GM12865 (cell line): ENCODE results near the gene CACNA1C.

ENCODE experiments used
- DNase-seq: peaks from one replicate; pipeline ENCODE4 v3.0.0; 2010; ENCODE audit warnings: low read depth
- H3K4me3 ChIP-seq: 2 replicates; pipeline ENCODE4 v1.5.1; 2011; ENCODE audit warnings: mild to moderate bottlenecking, low read depth, low read length, control low read depth
- TF ChIP-seq, protein P1 (sequence below): IDR thresholded peaks from 2 replicates; pipeline ENCODE4 v1.5.1; 2011; ENCODE audit warnings: low read length, control low read depth, low read depth, inconsistent platforms; ENCODE audit not compliant: insufficient read depth; ENCODE audit errors: missing control alignments

Gene CACNA1C

GRCh38 chr12:2110849-2111566, 58.2 kb downstream of the CACNA1C start:
- H3K4me3 ChIP-seq: no peak overlapping the region
- TF ChIP-seq, protein P1, sequence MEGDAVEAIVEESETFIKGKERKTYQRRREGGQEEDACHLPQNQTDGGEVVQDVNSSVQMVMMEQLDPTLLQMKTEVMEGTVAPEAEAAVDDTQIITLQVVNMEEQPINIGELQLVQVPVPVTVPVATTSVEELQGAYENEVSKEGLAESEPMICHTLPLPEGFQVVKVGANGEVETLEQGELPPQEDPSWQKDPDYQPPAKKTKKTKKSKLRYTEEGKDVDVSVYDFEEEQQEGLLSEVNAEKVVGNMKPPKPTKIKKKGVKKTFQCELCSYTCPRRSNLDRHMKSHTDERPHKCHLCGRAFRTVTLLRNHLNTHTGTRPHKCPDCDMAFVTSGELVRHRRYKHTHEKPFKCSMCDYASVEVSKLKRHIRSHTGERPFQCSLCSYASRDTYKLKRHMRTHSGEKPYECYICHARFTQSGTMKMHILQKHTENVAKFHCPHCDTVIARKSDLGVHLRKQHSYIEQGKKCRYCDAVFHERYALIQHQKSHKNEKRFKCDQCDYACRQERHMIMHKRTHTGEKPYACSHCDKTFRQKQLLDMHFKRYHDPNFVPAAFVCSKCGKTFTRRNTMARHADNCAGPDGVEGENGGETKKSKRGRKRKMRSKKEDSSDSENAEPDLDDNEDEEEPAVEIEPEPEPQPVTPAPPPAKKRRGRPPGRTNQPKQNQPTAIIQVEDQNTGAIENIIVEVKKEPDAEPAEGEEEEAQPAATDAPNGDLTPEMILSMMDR: no peak

DNA sequence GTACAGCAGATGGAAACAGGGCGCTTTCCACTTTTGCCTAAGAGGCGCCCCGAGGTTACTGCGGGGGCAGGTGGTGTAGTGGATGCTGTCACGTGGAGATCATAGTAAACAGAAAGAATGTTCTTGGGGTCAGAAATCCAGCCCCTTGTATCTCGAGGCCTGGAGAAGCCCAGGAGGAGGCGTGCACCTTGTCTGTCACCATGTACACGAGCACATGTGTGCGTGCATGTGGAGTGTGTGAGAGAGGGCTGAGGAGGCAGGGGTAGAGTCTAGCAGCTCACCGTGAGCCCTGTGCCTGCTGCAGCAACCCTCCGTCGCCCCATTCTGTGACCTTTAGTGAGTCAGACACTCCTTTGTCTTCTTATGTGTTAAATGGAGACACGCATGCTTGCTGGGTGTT, 59.0 kb downstream of the CACNA1C start:
- no peak overlapping the region for H3K4me3 ChIP-seq
- TF ChIP-seq, protein P1: no peak
- no peak for DNase-seq

More at GRCh38 chr12:2110849-2111566, 58.2 kb downstream of the CACNA1C start:
- DNase-seq: no peak

GRCh38 chr12:2112401-2112800, 59.6 kb downstream of the CACNA1C start:
- TF ChIP-seq, protein P1: no peak
- no peak overlapping the region for H3K4me3 ChIP-seq
- no peak for DNase-seq

DNA sequence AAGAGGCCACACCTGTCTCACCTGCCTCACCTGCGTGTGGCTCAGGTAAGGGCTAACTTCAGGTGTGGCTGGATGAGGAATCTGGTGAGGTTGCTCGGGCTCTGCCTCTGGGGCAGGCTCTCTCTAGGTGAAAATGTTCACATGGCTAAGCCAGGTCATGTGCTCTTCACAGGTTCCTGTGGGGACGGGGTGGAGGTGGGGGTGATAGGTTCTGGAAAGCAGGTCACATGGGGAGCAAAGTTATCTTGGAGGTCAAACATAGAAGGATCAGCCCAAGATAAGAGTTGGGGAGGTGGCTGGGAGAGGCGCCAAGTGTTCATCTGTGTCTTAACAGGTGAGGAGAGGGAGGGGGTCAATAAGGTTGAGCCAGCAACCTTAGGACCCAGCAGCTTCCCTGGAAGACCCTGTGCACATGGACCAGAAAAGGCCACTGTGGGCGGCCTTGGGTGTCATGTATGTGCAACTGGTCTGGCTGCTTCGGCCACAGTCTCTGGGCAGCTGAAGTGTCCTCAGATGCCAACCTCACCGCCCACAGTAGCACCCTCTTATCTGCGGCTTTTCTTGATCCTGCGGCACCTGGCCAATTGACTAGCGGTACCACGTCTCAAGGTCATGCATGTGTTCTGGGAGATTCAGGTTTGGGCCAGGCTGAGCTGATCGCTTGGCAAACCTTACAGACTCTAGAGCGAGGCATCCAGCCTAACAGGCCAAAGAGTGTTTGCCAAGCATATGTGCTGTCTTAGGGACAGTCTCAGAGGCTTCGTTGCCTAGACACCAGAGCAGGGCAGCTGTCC, 60.5 kb downstream of the CACNA1C start:
- DNase-seq: no peak
- no peak overlapping the region for H3K4me3 ChIP-seq
- TF ChIP-seq, protein P1: no peak

DNA sequence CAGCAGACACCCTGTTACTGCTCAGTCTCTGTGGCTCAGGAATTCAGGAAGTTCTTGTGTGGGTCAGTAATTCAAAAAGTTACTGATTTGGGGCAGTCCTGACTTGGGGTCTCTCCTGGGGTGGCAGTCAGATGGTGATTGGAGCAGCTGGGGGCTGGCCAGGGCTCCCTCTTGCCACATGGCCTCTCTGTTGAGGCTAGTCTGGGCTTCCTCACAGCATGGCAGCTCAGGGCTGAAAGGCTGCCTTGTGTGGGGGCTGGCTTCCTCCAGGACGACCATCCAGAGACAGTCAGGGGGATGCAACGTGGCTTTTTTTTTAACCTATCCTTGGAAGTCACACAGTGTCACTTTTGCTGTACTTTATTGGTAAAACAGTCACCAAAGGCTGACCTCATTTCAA, 61.3 kb downstream of the CACNA1C start:
- no peak for DNase-seq
- H3K4me3 ChIP-seq: no peak overlapping the region
- TF ChIP-seq, protein P1: no peak

GRCh38 chr12:2115101-2115845, 62.5 kb downstream of the CACNA1C start:
- H3K4me3 ChIP-seq: no peak overlapping the region
- no peak for DNase-seq
- TF ChIP-seq, protein P1: no peak
